ENCODE data around the gene ZIC1.

The ZIC1 gene
- total RNA-seq: 0 to 3.0 (median 0) reads per million in 17 experiments

DNA sequence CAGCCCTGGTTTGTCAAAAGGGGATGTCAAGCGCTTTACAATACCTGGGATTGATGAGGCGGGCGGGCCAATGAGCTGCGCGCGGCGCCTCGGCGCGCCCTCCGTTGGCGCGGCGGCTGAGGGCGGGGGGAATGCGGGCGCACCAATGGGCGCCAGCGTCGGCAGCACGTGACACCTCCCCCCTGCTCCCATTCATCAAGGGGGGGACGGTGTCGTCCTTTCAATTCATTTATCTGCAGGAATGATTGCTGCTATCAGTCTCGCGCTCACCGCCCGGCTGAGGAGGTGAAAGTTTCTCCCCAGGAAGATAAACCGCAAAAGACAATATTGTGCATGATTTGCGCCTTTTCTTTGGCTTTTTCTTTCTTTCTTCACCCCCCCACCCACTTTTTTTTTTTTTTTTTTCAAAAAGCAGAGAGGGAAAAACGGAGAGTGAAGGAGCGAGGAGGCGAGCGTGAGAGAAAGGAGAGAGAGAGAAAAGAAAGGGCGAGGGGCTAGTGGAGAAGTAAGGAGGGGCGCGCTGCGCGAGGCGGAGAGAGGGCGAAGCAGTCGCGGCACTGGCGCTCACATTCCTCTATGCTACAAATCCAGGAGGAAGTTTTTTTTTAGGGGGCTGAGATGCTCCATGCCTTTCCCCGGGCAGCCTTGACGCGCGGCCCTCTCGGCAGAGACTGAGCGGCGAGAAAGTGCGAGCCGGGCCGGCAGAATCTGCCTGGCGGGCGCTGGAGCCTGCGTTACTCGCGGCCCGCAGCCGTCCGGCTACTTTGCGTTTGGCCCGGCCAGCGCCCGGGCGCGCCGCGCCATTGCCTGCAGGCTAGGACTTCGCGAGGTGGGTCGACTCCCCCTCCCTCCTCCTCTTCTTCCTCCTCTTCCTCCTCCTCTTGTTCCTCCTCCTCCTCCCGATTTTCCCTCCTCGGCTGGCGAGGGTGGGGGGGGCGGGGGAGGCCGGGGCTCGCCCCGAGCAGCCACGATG lies at the start of gene ZIC1:
TSS of gene ZIC1 (plus strand) at position 223 of the 973 bp plus-strand sequence. CDS start at position 971, 748 bp downstream.
- DNase-seq: no peak

DNA sequence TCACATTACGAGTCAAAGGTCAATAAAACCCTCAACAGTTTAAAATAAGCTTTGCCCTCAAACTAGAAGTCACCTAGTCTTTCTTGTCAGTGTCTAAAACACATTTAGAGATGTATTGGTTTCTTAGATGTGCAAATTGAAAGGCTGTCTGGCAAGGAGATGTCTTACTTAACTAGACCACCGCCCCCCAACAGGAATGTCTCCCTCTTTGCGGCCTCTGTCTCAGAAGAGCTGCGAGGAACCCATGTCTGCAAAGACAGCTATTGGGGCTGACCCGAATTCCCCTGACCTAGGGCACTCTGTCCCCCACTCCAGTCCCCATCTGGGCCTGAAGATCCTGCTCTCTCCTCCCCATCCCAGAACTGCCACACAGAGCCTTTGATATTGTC lies 49.1 kb upstream of the ZIC1 start:
- DNase-seq: no peak

GRCh38 chr3:147360646-147361453 lies 48.3 kb upstream of the ZIC1 start:
- DNase-seq: no peak

GRCh38 chr3:147361454-147362420 lies 47.4 kb upstream of the ZIC1 start:
- DNase-seq: peak; percentile 35 to 69 (median 48)

DNA sequence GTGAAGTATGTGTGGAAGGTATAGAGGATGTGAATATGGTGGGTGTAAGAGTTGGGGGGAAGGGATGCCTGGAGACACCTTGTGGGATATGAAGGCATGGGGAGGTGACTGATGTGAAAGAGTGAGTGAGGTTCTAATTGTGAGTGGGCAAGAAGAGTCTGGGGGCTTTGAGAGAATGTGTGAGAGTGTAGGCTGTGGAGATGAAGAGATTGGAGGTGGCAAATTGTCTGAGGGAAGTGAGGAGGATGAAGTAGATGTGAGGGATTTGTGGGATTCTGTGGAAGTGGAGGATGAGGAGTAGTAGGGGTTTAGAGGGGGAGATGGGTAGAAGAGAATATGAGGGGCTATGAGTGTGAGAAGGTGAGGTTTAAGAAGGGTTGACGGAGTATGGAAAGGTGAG lies 44.4 kb upstream of the ZIC1 start:
- no peak for DNase-seq

DNA sequence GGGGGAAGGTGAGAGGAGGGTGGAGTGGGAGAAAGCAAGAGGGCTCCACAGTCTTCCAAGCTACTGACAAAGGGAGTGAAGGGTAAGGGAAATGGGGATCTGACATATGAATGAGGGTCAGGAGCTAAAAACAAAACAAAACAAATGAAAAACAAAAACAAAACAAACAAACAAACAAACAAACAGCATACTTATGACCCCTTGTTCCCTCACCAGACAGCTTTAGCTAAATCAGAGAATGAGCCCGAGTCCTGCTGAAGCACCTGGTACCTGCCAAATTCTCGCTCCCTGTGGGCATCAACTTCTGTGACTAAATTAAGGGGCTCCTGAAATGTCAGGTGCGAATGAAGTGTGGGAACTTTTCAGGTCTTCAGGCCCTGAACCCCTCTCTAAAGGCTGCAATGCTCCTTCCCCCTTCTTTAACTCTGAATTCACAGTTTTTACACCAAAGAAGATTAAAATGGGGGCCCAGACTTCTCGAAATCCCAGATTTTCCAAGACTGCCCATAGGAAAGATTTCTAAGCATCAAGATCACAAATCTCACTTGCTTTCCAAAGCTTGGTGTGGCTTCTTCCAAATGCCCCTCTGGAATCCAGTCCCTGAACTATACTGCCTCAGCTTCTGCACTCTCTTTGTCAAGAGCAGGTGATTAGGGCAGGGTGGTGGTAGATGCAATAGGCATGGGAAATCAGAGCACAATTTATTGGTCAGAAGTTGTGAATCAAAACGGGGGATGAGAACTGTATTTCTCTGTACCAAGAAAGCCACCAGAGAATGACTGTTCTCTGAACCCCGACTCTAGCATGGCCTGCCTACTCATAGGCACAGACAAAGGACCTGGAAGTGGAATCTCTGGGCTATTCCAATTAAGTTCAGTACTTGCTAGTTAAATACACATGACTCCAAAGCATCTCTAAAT lies 43.7 kb upstream of the ZIC1 start:
- DNase-seq: no peak

GRCh38 chr3:147367676-147368075 lies 41.5 kb upstream of the ZIC1 start:
- DNase-seq: no peak

DNA sequence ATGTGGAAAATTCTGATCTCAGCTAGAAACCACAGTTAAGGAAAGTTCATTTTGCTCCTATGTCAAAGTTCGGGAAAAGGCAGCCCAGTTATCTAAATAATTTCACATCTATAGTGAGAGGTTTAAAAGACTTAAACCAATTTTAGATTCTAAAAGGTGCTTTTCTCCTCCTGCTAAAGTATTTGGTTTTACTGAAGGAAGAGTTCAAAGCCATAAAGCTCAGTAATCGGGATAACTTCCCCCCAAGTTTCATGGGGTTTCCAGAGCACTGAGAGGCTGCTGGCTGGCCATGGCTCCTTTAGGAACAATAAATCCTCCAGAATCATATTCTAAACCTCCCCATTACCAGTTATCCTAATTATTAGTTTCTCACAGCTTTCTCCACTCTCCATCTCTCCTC lies 41.0 kb upstream of the ZIC1 start:
- no peak for DNase-seq

- DNase-seq: no peak
Measured at GRCh38 chr3:147368561-147369221, 40.5 kb upstream of the ZIC1 start.

- DNase-seq: no peak
Measured at GRCh38 chr3:147369231-147369630, 39.9 kb upstream of the ZIC1 start.

GRCh38 chr3:147369661-147370123 lies 39.5 kb upstream of the ZIC1 start:
- DNase-seq: no peak

DNA sequence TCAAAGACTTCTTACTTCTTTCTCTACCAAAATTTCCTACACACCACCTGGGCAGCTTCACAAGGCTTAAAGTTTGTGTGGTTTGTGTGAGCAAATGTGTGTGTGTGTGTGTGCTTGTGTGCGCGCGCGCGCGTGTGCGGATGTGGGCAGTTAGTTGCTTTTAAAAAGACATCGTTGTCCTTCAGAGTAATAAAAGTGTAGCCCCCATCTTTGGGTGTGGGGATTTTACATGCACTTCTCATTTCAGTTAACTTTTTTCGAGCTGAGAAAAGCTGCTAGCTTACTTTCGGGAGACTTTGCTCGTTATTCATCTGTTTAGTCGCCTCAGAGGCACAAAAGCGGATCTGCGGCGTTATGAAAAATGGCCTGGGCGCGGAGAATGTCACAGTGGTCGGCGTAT lies 38.8 kb upstream of the ZIC1 start:
- DNase-seq: no peak

GRCh38 chr3:147371140-147371539 lies 38.0 kb upstream of the ZIC1 start:
- no peak for DNase-seq

GRCh38 chr3:147371771-147372340 lies 37.3 kb upstream of the ZIC1 start:
- DNase-seq: no peak

- DNase-seq: no peak
Measured at GRCh38 chr3:147372525-147373027, 36.6 kb upstream of the ZIC1 start.

DNA sequence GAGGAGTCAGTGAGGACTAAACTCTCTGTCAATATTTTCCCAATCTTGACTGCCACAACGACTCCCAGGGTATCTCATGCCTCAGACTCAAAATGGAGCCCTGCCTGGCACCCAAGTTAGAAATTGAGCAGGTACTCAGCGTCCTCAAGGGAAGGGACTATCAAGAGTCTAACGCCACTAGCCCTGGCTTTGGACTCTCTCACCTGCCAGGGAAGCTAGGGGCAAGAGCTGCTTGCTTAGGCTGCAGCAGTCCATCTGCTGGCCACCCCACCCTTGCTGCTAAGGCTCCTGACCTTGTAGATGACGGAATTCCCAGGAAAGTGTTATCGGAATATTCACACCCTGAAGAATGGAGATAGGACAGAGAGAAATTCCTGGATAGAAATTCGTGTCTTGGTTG lies 35.9 kb upstream of the ZIC1 start:
- DNase-seq: no peak

GRCh38 chr3:147377412-147378367 lies 31.5 kb upstream of the ZIC1 start:
- no peak for DNase-seq

- no peak for DNase-seq
Measured at GRCh38 chr3:147379651-147380050, 29.5 kb upstream of the ZIC1 start.

Measured in suppressor macrophage (primary cell).